ENCODE data around the gene SERAC1.

DNA sequence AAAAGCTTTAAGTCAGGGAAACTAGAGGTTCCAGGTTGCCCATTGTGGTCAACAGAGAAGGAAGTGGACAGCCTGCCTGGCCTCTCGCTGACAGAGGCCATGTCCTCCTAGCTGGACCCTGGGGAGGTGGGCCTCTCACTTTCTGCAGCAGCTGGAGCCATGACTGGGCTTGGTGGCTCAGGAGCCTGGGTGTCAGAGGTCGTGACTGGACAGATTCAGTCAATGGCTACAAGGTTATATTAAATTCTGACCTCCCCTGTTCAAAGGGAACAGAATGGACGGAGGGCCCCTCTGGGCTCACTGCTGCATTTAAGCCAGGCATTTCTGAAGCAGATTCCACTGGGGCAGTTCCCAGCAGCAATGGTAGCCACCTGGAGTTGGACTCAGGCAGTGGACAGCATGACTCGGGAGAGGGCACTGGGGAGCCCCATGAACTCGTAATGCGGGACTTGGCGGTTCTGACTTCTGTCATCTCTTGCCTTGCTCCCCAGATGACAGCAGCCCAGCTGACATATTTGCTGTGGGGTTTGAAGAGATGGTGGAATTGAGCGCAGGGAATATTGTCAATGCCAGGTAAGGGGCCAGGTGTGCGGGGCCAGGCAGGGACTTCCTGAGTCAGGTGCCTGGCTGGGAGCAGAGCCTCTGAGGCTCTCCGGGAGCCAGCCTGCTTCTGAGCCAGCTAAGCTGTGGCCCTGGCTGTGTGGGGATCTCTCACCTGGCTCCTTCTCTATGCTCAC lies 99.7 kb downstream of the SERAC1 start:
- TF ChIP-seq POLR2A (IDR thresholded peaks at IDR 0.05) = no peak
- TF ChIP-seq, protein P1, sequence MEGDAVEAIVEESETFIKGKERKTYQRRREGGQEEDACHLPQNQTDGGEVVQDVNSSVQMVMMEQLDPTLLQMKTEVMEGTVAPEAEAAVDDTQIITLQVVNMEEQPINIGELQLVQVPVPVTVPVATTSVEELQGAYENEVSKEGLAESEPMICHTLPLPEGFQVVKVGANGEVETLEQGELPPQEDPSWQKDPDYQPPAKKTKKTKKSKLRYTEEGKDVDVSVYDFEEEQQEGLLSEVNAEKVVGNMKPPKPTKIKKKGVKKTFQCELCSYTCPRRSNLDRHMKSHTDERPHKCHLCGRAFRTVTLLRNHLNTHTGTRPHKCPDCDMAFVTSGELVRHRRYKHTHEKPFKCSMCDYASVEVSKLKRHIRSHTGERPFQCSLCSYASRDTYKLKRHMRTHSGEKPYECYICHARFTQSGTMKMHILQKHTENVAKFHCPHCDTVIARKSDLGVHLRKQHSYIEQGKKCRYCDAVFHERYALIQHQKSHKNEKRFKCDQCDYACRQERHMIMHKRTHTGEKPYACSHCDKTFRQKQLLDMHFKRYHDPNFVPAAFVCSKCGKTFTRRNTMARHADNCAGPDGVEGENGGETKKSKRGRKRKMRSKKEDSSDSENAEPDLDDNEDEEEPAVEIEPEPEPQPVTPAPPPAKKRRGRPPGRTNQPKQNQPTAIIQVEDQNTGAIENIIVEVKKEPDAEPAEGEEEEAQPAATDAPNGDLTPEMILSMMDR (IDR thresholded peaks at IDR 0.05) = no peak
